GM23338 (cell line): ENCODE measurements around the gene XAB2.

Experiments
- EZH2 ChIP-seq: fragments of 200-600 bp; sonication (generic); IDR thresholded peaks from one replicate; pipeline ENCODE4 v1.8.0; 2017; ENCODE audit warnings: antibody characterized with exemption, mild to moderate bottlenecking, low read depth; ENCODE audit not compliant: unreplicated experiment
- POLR2AphosphoS5 ChIP-seq: IDR thresholded peaks from 2 replicates; pipeline ENCODE4 v1.6.1; 2016; ENCODE audit warnings: antibody characterized with exemption, low read depth
- TF ChIP-seq, protein P1 (sequence below), 2 experiments: fragments of 200-600 bp in 1 of 2; sonication (generic) in 1 of 2; conservative IDR thresholded peaks; 2 replicates each; pipeline versions ENCODE4 v1.5.1 to v1.6.1; 2016 to 2017; ENCODE audit warnings: antibody characterized with exemption in 2 of 2, low read depth in 2 of 2, mild to moderate bottlenecking in 2 of 2, moderate library complexity in 1 of 2

DNA sequence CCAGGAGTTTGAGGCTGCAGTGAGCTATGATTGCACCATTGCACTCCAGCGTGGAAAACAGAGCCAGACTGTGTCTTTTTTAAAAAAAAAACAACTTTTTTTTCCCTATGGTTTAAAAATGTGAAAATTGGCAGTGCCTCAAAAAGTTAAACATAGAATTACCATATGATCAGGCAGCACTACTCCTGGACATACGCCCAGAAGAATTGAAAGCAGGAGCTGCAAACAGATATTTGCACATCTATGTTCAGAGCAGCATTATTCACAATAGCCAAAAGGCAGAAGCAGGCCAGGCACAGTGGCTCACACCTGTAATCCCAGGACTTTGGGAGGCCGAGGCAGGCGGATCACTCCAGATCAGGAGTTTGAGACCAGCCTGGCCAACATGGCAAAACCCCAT is 35.7 kb upstream of the XAB2 start:
- TF ChIP-seq, protein P1, sequence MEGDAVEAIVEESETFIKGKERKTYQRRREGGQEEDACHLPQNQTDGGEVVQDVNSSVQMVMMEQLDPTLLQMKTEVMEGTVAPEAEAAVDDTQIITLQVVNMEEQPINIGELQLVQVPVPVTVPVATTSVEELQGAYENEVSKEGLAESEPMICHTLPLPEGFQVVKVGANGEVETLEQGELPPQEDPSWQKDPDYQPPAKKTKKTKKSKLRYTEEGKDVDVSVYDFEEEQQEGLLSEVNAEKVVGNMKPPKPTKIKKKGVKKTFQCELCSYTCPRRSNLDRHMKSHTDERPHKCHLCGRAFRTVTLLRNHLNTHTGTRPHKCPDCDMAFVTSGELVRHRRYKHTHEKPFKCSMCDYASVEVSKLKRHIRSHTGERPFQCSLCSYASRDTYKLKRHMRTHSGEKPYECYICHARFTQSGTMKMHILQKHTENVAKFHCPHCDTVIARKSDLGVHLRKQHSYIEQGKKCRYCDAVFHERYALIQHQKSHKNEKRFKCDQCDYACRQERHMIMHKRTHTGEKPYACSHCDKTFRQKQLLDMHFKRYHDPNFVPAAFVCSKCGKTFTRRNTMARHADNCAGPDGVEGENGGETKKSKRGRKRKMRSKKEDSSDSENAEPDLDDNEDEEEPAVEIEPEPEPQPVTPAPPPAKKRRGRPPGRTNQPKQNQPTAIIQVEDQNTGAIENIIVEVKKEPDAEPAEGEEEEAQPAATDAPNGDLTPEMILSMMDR (conservative IDR thresholded peaks at IDR 0.05; ENCODE audit: low read depth in 2 of 2): no peak
- no peak for TF ChIP-seq EZH2
- TF ChIP-seq POLR2AphosphoS5: no peak
